G401 (cell line): ENCODE results near the gene CYP17A1. TPM values are rescaled to one million over a fixed set of nuclear protein-coding genes. Genes with fewer than 3 reads are reported as not detected.
"Not testable (repeated sequence)": the region's sequence is repeated elsewhere in the genome, so short reads cannot be mapped to it uniquely, and the experiment has no call there.

Source experiments
- DNase-seq: peaks from one replicate; pipeline ENCODE4 v3.0.0-alpha.2; 2015; ENCODE audit warnings: low spot score
- in situ Hi-C: cut with HindIII; loops from 2 replicates; pipeline ENCODE4 v1.10.0; 2016; ENCODE audit warnings: low sequenced_read_pairs, mixed read lengths
- total RNA-seq: library from RNA; depleted of rRNA; stranded (reverse); fragments of >200 nt; shearing (Covaris generic); gene quantifications from 2 replicates; pipeline ENCODE4 v1.2.3, GENCODE V29; 2014

The CYP17A1 gene
- total RNA-seq, 1 experiment from 2014 or later = not detected

DNA sequence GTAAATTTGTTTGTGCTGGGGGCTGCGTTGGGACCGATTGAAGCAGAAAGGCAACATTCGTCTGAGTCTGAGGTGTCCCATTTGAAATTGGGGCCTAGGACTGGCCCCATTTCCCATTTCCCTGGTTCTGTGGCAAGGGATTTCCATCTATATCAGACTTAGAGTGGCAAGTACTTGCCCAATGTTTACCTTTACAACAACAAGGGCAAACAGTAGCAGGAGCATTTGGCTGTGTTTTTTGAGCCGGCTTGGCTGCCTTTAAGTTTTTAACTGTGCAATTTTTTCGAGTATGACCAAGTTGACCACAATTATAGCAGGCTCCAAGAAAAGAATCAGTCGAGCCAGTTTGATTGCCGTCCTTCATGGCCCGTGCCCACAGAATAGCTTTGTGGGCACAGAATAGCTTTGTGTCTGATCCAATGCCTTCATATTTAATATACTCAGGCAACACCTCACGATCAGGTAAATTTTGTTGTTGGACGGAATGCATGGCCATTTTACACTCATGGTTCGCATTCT lies 4.7 kb upstream of the CYP17A1 start:
- in situ Hi-C loops = no loop called here
- DNase-seq = no peak

DNA sequence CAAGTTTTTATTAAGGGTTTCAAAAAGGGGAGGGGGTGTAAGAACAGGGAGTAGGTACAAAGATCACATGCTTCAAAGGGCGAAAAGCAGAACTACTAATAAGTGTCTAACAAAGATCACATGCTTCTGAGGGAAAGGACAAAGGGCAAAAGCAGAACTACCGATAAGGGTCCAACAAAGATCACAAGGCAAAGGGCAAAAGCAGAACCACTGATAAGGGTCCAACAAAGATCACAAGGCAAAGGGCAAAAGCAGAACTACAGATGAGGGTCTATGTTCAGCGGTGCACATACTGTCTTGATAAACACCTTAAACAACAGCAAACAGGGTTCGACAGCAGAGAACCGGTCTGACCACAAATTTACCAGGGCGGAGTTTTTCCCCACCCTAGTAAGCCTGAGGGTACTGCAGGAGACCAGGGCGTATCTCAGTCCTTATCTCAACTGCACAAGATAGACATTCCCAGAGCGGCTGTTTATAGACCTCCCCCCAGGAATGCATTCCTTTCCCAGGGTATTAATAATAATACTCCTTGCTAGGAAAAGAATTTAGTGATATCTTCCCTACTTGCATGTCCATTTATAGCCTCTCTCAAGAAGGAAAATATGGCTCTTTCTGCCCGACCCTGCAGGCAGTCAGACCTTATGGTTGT lies 1.2 kb upstream of the CYP17A1 start:
- in situ Hi-C loops = not testable (repeated sequence)

DNA sequence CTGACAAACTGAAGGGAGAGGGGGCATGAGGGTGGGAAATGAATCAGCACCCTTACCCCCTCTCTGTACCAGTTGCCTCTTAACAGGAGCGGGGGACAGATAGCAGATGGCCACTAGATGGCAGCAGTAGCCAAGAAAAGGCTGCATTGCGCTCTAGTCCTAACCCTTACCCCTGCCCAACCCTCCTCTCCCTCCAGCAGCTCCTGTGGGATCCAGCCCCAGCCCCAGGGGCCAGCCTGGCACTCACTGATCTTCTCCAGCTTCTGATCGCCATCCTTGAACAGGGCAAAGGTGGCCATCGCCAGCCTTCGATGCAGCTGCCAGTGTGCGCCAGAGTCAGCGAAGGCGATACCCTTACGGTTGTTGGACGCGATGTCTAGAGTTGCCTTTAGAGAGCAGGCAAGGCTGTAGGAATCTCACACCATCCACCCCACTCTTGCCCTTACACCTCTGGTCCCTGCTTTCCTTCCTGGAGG lies 2.2 kb downstream of the CYP17A1 start:
- in situ Hi-C loops = no loop called here
- DNase-seq = peak; percentile 83

More for the DNA sequence above, 1.2 kb upstream of the CYP17A1 start:
- not testable (repeated sequence) for DNase-seq

DNA sequence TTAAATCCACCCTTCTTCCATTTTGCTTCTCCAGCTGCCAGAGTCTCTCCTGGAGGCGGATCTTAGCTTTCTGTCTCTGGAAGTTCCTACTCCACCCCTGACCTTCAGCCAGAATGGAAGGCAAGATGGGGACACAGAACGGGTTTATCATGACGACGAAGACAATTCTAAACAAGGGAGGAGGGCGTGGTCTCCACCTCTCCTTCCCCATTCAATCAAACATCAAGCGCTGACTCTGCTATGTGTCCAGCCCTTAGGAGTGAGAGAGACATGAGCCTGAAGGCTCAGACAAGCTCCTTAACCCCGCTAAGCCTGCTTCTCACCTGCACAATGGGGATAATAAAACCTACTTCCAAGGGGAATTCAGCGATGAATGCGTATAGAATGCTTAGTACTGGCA lies 3.1 kb downstream of the CYP17A1 start:
- no peak for DNase-seq
- in situ Hi-C loops = loop anchor here (5.0 kb wide), 1 partner anchor 92 kb away; the partner anchor contains the start of gene WBP1L

DNA sequence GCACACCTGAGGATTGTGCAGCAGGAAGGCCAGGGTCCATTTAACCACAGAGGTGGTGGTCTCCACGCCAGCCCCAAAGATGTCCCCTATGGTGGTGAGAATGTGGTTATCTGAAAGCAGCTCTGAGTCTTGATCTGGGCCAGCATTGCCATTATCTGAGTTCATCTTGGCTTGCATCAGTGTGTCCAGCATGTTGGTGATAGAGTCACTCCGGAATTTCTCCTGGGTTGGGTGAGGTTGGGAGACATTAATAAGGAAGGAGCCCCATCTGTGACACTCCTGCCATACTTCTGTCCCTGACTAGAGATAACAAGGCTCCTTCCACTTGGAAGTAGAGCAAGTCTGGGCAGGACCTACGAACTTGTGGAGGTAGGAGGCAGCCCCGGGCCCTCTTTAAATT lies 4.2 kb downstream of the CYP17A1 start:
- in situ Hi-C loops = loop anchor here (5.0 kb wide), 1 partner anchor 91 kb away; the partner anchor contains the start of gene WBP1L
- no peak for DNase-seq

DNA sequence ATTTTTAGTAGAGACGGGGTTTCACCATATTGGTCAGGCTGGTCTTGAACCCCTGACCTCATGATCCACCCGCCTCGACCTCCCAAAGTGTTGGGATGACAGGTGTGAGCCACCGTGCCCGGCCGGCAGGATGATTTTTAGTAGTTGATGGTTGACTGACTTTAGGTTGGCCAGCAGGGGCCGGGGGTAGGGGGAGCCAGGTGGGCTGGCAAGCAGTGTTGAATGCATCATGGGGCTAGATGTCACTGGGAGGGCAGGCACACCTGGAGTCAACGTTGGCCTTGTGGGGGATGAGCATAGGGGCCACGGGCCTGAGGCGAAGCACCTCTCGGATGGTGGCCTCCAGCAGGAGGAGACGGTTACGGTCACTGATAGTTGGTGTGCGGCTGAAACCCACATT lies 5.0 kb downstream of the CYP17A1 start:
- DNase-seq = no peak
- in situ Hi-C loops = loop anchor here (5.0 kb wide), 1 partner anchor 90 kb away; the partner anchor contains the start of gene WBP1L

DNA sequence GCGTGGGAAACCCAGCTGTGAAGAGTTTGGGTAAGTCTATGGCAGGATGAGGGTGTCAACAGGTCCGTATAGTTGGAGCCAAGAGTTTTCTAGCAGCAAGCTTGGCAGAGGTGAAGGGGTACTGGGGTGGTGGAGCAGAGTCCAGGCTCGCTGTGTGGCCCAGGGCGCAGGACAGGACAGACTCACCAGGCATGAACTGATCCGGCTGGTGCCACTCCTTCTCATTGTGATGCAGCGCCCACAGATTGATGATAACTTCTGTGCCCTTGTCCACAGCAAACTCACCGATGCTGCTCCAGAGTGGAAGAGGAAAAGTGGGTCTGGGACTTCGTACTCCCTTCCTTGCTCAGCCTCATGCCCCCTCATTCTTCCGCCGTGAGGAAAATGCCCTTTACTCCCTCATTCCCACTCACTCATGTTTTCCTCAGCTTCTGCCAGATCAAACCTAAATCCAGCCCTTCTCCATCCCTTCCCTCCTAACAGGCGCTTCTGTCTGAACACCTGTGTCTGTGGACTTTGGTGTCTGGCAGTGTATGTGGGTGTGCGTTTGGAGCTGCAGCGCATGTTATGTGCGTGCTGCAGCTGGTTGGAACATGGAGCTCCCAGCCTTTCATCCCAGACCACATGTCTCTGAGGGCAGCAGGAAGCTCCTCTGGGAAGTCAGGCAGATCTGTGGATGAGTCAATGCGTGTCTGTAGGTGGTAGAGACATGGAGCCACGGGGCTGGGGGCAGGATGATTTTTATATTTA lies 5.7 kb downstream of the CYP17A1 start:
- DNase-seq = no peak
- in situ Hi-C loops = loop anchor here (5.0 kb wide), 1 partner anchor 89 kb away; the partner anchor contains the start of gene WBP1L

DNA sequence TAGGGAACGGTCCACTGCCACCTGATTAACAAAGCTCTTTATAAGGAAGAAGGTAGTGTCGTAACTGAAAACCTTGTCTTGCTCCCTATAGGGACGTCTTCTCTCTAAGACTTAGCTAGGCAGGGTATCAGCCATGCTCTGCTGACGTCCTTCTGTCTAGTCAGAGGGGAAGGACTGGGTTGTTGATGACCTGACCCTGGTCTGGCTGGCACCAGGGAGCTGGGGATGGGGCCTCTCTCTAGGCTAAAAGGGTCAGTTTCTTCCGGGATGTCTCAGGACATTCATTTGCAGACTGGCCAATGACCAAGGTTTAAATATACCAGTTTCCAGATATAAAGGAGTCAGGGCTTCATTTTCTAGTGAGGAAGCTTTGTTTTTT lies 9.6 kb downstream of the CYP17A1 start:
- in situ Hi-C loops = no loop called here
- no peak for DNase-seq

DNA sequence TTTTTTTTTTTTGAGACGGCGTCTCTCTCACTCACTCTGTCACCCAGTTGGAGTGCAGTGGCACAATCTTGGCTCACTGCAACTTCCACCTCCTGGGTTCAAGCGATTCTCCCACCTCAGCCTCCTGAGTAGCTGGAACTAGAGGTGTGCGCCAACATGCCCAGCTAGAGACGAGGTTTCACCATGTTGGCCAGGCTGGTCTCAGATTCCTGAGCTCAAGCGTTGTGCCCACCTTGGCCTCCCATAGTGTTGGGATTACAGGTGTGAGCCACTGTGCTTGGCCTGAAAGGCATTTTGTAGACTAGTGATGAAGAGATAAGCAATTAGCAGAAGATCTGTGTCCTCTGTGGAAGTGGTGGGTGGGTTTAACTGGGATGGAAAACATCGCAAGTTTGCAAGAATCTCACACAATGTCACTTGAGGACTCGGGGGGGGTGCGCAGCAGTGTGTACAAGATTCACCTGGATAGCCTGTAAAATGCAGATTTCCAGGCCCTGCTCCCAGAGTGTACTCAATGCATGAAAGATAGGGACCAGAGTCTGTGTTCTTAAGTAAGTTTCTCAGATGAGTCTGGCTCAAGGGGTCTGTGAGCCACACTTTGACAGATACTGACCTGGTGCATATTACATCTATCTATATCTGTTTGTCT lies 10.9 kb downstream of the CYP17A1 start:
- DNase-seq = no peak
- in situ Hi-C loops = no loop called here

DNA sequence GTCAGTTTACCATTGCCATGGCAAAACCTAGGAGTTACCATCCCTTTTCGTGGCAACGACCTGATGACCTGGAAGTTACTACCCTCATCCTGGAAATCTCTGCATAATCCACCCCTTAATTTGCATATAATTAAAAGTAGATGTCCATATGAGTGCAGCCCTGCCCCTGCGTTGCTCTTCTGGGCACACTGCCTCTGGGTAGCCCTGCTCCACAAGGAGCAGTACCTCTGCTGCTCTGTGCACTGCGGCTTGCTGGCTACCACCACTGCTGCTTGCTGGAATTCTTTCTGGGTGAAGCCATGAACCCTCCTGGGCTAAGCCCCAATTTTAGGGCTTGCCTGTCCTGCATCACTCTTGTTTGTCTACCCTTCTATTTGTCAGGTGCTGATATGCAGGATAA lies 12.5 kb downstream of the CYP17A1 start:
- in situ Hi-C loops = no loop called here
- no peak for DNase-seq

DNA sequence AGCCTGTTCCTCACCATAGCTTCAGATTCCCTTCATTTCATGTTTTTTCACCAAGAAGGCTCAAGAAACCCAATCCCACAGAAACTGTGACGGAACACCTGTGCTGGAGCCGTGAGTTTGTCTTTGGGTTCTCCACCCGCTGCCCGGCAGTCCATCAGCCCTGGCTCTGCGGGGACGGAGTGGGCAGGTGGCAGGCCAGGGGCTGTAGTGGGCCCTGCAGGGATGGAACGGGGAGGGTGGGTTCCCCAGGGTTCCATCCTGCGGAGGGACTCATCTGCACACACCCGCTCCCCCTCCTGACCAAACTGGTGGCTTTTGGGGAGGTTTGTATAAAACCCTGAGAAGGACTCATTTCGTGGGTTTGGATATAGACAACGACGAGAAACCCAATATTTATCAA lies 15.0 kb downstream of the CYP17A1 start:
- in situ Hi-C loops = no loop called here
- no peak for DNase-seq

DNA sequence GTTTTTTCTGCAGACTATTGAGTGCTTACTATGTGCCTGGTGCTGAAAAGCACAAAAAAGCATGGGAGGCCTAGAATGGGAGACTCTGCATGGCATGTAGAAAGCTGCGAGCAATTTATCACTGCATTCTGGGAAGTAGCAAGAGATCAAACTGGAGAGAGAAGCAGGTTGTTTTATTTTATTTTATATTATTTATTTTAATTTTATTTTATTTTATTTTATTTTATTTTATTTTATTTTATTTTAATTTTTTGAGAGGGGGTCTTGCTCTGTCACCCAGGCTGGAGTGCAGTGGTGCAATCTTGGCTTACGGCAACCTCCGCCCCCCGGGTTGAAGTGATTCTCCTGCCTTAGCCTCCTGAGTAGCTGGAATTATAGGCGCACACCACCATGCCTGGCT lies 17.2 kb downstream of the CYP17A1 start:
- DNase-seq, in situ Hi-C loops: not testable (repeated sequence)

DNA sequence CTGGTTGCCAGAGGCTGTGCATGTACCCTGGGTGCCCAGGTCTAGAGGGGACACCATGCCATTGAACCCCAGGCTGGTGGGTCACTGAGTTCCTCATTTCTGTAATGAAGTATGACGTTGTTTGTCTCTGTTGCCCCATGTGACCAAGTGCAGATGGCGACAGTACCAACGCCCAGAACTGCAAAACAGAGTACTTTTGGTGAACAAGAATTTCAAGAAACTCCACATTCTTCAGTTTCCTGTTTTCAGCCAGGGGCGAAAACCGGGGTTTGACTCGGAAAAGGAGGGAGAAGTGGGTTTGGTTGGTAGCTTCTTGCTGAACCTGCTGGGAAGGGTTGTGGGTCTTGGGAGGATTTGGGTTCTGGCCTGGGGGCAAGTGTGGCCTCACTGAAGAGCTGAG lies 18.2 kb downstream of the CYP17A1 start:
- in situ Hi-C loops = no loop called here
- no peak for DNase-seq

DNA sequence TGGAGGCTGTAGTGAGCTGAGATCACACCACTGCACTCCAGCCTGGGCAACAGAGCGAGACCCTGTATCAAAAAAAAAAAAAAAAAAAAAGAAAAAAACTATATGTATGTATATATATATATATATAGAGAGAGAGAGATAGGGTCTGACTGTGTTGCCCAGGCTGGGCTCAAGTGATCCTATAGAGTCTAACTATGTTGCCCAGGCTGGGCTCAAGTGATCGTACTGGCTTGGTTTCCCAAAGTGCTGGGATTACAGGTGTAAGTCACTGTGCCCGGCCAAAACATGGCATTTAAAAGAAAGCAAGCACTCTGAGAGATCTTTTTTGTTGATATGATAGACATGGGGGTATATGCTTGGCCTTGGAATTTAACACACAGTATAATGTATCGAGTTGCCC lies 20.0 kb downstream of the CYP17A1 start:
- no peak for DNase-seq
- in situ Hi-C loops = no loop called here

DNA sequence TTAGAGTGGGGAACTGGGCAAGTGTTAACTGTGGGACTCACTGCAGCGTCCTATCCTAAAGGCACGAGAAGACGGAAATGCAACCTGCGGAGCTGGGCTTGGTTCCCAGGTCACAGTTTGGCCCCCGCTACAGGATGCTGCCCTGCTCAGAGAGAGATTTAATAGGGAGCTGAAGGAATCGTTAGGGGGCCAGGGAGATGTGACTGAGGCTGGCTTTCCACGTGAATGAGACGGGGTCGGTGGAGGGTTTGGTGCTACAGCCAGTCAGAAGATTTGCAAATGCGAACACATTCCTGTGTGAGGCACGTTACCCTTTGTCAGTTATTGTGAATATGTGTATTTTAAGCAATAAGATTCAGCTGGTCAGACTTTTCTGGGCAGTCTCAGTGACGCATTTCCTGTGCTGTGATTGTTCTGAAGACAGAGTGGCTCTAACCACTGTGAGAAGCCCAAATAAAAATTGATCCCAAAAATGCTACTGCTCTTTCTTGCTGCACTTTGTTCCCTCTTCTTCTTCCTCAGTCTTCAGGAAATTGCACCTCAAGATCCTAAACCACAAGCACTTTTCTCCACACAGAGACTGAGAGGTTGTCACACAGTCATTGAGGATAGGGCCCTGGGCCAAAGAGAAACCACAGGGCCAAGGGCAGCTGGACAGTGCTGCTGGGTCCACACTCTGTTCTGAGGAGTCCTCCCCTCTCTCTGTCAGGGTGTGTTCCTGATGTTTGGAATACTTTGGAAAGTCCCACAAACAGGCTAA lies 21.2 kb downstream of the CYP17A1 start:
- in situ Hi-C loops = no loop called here
- DNase-seq = peak; percentile 51

DNA sequence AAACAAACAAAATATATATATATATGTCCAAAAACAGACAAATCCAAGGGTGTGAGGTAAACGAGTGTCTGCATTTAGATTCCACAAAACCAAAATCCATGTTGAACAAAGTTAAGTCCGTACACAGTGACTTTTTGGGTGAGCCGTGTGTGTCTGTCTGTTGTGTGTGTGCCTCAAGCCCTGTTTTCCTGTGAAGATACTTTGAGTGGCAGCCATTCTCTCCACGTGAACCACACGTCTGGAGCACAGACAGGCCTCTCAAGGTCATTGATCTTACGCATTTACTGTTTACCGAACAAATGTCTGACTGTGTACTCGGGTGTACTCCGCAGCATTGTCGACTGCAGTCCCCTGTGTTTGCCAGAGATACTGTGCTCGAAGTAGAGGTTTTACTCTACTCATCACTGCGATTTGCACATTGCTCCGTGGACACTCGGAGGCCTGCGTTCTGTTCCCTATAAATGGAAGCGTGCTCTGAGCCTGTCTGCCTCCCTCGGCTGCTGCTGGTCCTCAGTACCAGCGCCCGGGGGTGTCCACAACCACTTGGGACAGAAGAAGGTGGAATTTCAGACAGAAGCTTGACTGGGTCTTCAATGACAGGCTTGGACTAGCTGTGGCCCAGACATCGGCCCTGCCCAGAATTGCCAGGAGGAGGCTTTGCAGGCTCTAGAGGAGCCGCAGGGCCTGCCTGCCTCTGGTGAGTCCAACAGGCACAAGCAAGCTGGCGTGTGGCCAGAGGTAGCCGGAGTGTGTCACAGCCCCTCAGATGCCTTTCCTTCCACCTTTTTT lies 22.1 kb downstream of the CYP17A1 start:
- DNase-seq = peak; percentile 62
- in situ Hi-C loops = no loop called here

DNA sequence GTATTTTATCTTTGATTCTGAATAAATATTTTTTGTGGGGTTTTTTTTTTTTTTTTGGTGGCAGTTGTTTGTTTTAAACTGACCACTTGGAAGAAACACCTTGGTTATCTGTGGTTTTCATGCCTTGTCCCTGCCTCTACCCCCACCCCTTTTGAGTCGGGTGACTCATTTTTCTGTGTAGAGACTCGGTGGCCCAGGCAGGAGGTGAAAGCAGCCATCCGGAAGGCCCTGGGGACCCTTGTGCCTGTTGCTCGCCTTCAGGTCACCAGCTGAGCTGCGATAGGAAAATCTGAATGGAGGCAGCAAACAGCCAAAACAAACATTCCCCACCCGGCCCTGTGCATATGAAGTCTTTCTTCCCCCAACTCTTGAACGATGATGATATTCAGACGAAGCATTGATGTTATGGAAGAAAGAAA lies 22.8 kb downstream of the CYP17A1 start:
- DNase-seq = no peak
- in situ Hi-C loops = no loop called here

DNA sequence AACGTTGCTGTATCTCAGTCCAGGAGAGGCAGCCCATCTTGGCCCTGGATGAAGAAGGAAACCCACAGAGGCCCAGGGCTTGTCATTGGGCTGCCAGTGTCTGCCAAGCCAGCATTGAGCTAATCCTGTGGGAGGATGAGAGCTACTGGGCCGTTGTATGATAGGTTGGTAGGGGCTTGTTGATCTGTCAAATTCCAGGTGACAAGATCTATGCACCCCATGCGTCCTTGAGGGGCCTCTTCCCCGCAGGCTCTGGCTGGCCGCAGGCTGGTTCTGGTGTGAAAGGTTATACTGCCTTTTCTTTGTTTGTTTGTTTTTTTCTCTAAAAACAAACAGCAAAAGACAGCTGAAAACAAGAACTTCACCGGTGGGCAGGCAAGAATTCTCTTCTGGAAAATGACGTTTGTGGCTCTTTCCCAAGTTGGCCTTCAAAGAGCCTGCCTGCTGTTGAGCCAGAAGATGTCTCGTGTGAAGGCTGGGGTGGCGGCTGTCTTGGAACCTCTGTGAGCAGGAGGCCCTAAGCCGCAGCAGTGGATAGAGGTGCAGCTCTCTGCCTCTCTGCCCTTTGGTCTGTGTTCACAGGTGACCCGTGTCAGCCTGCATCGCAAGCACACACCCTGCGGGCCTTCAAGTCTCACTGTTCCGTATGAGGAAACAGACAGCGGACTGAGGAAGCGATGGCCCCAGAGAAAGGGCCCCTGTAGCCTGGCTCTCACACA lies 23.3 kb downstream of the CYP17A1 start:
- DNase-seq = no peak
- in situ Hi-C loops = no loop called here
